HepG2 (cell line): ENCODE measurements around the gene FNIP2. TPM values are rescaled to one million over a fixed set of nuclear protein-coding genes. Genes with fewer than 3 reads are reported as not detected.

ENCODE experiments used
- BATF2 ChIP-seq: sonication (generic); formaldehyde crosslinking; IDR thresholded peaks from 2 replicates; pipeline ENCODE4 v1.8.0; 2022; ENCODE audit warnings: mild to moderate bottlenecking, missing genetic modification reagents, moderate library complexity
- BCL6 ChIP-seq: IDR thresholded peaks from 2 replicates; pipeline ENCODE4 v1.6.1; 2016; ENCODE audit warnings: missing genetic modification reagents, missing compliant biosample characterization
- CSRNP1 ChIP-seq: sonication (generic); formaldehyde crosslinking; IDR thresholded peaks from 2 replicates; pipeline ENCODE4 v1.8.1; 2023; ENCODE audit warnings: mild to moderate bottlenecking, missing genetic modification reagents
- DR1 ChIP-seq: sonication (generic); formaldehyde crosslinking; IDR thresholded peaks from 2 replicates; pipeline ENCODE4 v1.8.0; 2021; ENCODE audit warnings: mild to moderate bottlenecking, missing genetic modification reagents, inconsistent platforms
- HINFP ChIP-seq: sonication (generic); formaldehyde crosslinking; IDR thresholded peaks from 2 replicates; pipeline ENCODE4 v1.4.0; 2020; ENCODE audit warnings: low read depth, mild to moderate bottlenecking, missing genetic modification reagents
- HOMEZ ChIP-seq: IDR thresholded peaks from 2 replicates; pipeline ENCODE4 v1.6.1; 2016; ENCODE audit warnings: low read depth
- NCOR1 ChIP-seq: fragments of 200-600 bp; sonication (generic); IDR thresholded peaks from 2 replicates; pipeline ENCODE4 v1.7.0; 2017; ENCODE audit warnings: antibody characterized with exemption, low read length, borderline replicate concordance
- RBM22 ChIP-seq: fragments of 200-400 bp; formaldehyde crosslinking; optimal IDR thresholded peaks from 2 replicates; pipeline ENCODE3; 2017; ENCODE audit warnings: mild to moderate bottlenecking, low read length, moderate library complexity
- RFX3 ChIP-seq: IDR thresholded peaks from 2 replicates; pipeline ENCODE4 v1.6.1; 2016; ENCODE audit warnings: missing biosample characterization, missing genetic modification reagents
- ZFP41 ChIP-seq: sonication (generic); formaldehyde crosslinking; IDR thresholded peaks from 2 replicates; pipeline ENCODE4 v1.4.0; 2020; ENCODE audit warnings: mild to moderate bottlenecking, missing genetic modification reagents, borderline replicate concordance
- ZNF142 ChIP-seq: sonication (generic); formaldehyde crosslinking; IDR thresholded peaks from 2 replicates; pipeline ENCODE4 v1.4.0; 2020; ENCODE audit warnings: missing genetic modification reagents
- ZNF44 ChIP-seq: sonication (generic); formaldehyde crosslinking; IDR thresholded peaks from 2 replicates; pipeline ENCODE4 v1.5.1; 2020; ENCODE audit warnings: mild to moderate bottlenecking, missing genetic modification reagents
- ZNF513 ChIP-seq: sonication (generic); formaldehyde crosslinking; conservative IDR thresholded peaks from 2 replicates; pipeline ENCODE4 v1.5.0; 2020; ENCODE audit warnings: missing genetic modification reagents
- ZNF775 ChIP-seq: sonication (generic); formaldehyde crosslinking; IDR thresholded peaks from 2 replicates; pipeline ENCODE4 v1.4.0; 2020; ENCODE audit warnings: missing genetic modification reagents, mild to moderate bottlenecking, moderate library complexity, borderline replicate concordance
- ZNF839 ChIP-seq: sonication (generic); formaldehyde crosslinking; IDR thresholded peaks from 2 replicates; pipeline ENCODE4 v1.4.0; 2020; ENCODE audit warnings: missing genetic modification reagents, mild to moderate bottlenecking, borderline replicate concordance
- polyA plus RNA-seq, 8 experiments: library from polyadenylated mRNA; depleted of rRNA in 3 of 8; stranded (reverse) in 7 of 8; unstranded in 1 of 8; fragments of >200 nt; fragmentation: Illumina TruSeq in 4 of 8; extraction: Trizol in 4 of 8; gene quantifications; 2 replicates each; pipeline versions ENCODE4 v1.2.1 to v1.2.3, GENCODE V29; 2011 to 2016; ENCODE audit warnings: low read depth in 4 of 8, missing spikeins in 1 of 8, mixed read lengths in 1 of 8; ENCODE audit not compliant: insufficient read depth in 1 of 8
- total RNA-seq, 5 experiments: library from RNA; depleted of rRNA; stranded (reverse); fragments of >200 nt; fragmentation: Illumina TruSeq; extraction: Trizol; gene quantifications; 2 replicates each; pipeline ENCODE4 v1.2.3, GENCODE V29; 2016; ENCODE audit warnings: low read depth in 1 of 5

Gene FNIP2
- total and polyA plus RNA-seq, 2 of the 13 experiments (the other 11 are each of a cell fraction or from before 2014, with no cell fraction given): 15.5 to 21.0 TPM

- TF ChIP-seq ZNF142 (CRISPR knock-in tag): no peak
- TF ChIP-seq DR1: no peak
- no peak for TF ChIP-seq BATF2
- TF ChIP-seq CSRNP1 (CRISPR knock-in tag): no peak
- no peak for TF ChIP-seq ZNF513 (CRISPR knock-in tag)
- peak; percentile 26; the same call in 1 of the 2 replicates for TF ChIP-seq HOMEZ (CRISPR knock-in tag)
- TF ChIP-seq RBM22: no peak
- TF ChIP-seq HINFP: no peak
- TF ChIP-seq ZNF44: peak; percentile 86; the same call in 1 of the 2 replicates
- no peak for TF ChIP-seq ZNF839 (CRISPR knock-in tag)
- no peak for TF ChIP-seq NCOR1
- TF ChIP-seq BCL6 (CRISPR knock-in tag): peak; percentile 28; the same call in 1 of the 2 replicates
- TF ChIP-seq ZNF775 (CRISPR knock-in tag): no peak
- no peak for TF ChIP-seq RFX3 (CRISPR knock-in tag)
- TF ChIP-seq ZFP41 (CRISPR knock-in tag): no peak
Observed at GRCh38 chr4:158782551-158783360, 13.9 kb downstream of the FNIP2 start (continued).
